GM21529 (cell line): ENCODE data around the gene SLC33A1.
A peak's percentile ranks its signal among the peaks of the same experiment; 100 is the strongest.
"Not testable (repeated sequence)": the region's sequence is repeated elsewhere in the genome, so short reads cannot be mapped to it uniquely, and the experiment has no call there.

ENCODE experiments used
- ATAC-seq: cut with Tn5 transposase; IDR thresholded peaks from one replicate; pipeline ENCODE4 v1.9.1; 2021; ENCODE audit not compliant: unreplicated experiment

The SLC33A1 gene

GRCh38 chr3:155862290-155862982 is 8.2 kb upstream of the SLC33A1 start:
- ATAC-seq = not testable (repeated sequence)

DNA sequence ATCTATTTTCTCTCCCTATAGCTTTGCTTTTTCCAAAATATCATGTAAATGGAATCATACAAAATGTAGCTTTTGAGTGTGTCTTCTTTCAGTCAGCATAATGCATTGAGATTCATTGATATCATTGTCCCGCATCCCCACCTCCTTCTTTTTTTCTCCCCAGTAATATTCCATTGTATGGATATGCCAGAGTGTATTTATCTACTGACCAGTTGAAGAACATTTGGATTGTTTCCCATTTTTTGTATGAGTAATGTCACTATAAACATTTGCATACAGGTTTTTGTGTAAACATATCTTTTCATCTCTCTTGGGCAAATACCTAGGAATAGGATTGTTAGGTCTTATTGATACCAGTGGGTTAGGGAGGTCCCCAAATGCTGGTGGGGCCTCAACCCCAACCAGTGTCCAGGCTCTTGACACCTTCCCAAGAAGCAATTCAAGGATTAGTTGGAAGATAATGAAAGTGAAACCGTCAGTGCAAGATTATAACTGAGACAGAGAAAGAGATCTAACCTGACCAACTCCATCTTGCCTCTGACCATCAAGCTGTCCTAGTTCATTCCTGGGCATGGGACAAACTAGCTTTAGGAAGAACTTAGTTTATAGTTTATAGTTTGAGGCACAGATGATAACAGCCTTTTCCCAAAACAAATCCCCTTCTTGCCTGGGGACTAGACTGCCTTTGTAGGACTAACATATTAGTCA is 7.4 kb upstream of the SLC33A1 start:
- ATAC-seq = no peak

GRCh38 chr3:155860424-155860823 is 6.2 kb upstream of the SLC33A1 start:
- ATAC-seq = not testable (repeated sequence)

DNA sequence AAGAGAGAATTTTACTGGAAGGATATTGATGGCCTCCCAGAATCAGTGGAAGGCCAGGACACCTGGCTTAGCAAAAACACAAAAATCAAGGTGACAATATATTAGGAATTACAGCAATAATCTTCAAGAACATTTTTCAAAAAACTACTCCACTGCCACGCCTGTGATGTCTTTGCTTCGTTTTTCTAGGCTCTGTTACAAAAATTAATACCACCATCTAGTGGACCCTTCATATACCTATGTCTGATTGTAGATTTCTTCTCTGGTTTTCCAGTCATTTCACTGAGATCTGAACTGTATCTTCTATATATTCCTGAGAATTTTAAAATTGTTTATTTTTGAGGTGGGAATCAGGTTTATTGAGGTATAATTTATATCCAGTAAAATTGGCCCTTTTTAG is 5.6 kb upstream of the SLC33A1 start:
- ATAC-seq = peak; percentile 48

DNA sequence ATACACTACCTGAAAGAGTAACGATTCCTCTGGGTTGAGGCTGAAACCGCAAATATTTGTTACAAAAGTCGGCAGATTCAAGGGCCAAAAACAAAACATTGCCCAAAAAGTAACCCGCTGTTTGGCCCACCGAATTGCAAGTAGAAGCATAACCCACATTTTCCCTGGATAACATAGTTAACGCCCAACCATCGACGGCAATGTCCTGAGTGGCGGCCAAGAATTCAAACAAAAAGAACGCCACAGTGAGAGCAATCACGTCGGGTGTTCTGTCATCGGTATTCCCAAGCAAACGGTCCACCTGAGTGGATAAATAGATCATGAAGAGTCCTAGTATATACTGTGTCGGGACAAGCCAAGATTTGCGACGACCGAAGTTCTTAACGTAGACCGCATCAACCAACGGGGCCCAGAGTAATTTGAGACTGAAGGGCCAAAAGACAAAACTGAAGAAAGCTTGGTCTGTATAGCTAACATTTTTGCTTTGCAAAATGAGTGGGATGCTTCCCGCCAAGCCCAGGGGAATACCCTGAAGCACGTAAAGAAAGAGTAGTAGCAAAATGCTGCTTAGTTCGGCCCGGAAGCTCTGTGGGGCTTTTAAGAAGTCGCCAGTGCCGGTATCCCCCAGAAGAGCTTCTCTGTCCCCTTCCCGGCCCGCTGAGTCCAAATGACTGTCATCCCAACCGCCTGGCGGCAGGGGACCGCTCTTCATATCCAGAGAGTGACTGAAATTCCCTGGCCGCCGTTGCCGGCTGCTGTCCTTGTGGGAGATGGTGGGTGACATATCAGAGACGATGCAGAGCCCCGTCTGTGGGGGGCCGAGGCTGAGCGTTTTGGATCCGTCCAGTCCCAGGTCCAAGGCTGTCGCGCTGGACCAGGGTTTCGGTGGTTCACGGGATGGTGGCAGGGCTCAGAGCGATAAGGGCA is 750 bp downstream of the SLC33A1 start:
- ATAC-seq = peak; percentile 10

DNA sequence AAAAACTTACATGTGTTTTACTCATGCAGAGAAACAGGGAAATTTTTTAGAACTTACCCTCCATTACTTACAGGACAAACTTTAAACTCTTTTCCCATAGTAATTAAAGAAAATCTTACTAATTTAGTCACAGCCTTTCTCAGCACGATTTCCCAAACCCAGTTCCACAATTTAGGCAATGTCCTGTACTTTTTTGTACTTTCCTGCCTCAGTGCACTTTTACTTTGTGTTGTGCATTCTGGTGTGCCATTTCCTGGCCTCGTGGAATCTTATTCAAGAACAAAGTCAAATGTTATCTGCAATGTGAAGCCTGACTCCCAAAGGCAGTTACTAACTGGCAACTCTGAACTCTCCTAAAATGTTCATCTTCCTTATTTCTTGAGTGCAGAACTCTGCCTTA is 1.9 kb downstream of the SLC33A1 start:
- ATAC-seq = no peak

- ATAC-seq = not testable (repeated sequence)
Observed at GRCh38 chr3:155849404-155849803, 4.8 kb downstream of the SLC33A1 start.

- ATAC-seq = no peak
Observed at GRCh38 chr3:155847993-155848392, 6.2 kb downstream of the SLC33A1 start.

DNA sequence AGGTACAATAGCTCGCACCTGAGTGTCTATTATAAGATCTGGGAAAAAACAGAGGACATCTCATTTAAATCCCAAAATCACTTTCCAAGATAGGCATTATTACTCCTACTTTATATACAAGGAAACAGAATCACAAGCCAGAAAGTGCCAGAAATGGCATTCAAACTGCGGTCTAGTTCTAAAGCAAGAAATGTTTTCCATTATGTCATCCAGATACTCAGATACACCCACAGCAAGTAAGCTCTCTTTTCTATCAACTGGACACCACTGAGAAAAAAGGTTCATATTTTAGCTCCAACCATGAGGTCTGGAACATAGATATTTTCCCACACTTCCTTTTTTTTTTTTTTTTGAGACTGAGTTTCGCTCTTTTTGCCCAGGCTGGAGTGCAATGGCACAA is 8.1 kb downstream of the SLC33A1 start:
- no peak for ATAC-seq

DNA sequence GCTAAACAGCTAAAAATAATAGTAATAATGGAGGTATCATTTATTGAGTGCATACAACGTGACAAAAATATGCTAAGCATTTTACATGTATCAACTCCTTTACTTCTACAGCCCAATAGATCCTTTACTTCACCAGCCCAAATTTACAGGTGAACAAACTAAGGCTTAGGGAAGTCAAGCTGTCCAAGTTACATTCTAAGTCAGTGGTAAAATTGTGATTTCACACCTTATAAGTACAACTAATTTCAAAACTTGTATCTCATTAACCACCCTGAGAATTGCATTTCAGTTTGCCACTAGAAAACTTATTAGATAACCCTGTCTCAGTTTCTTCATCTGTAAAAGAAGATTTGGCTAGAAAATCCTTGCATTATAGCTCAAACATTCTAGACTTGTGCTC is 10.7 kb downstream of the SLC33A1 start:
- peak; percentile 40 for ATAC-seq

- no peak for ATAC-seq
Observed at GRCh38 chr3:155835341-155836071, 18.7 kb downstream of the SLC33A1 start.

GRCh38 chr3:155828490-155829098 is 25.6 kb downstream of the SLC33A1 start:
- not testable (repeated sequence) for ATAC-seq

DNA sequence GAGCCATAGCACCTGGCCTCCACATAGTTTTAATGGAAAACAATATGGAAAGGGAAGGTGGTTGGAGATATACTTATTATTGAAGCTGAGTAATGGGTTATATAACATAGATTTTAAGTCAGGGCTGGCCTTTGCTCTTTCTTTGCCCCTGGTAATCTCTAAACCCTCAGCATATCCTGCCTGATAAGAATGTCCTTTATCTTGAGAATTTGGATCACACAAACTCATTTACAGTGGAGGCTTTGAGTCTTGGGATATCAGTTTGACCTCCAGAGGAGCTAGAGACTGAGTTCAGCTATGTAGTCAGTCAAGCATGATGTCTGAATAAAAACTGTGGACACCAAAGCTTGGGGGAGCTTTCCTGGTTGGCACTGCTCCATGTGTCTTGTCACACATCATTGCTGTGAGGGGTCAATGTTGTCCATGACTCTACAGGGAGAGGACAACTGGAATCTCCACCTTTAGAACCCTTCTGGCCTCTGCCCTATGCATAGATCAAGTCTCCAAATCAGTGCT is 39.1 kb downstream of the SLC33A1 start:
- ATAC-seq = no peak

- ATAC-seq = not testable (repeated sequence)
Observed at GRCh38 chr3:155813224-155813623, 41.0 kb downstream of the SLC33A1 start.

GRCh38 chr3:155809181-155809580 is 45.0 kb downstream of the SLC33A1 start:
- ATAC-seq = no peak

- ATAC-seq = no peak
Observed at GRCh38 chr3:155807823-155808222, 46.4 kb downstream of the SLC33A1 start.

- ATAC-seq = peak; percentile 97
Observed at GRCh38 chr3:155805802-155806618, 48.2 kb downstream of the SLC33A1 start, which contains the start of gene C3orf33. Gene C3orf33 (minus strand): TSS chr3:155806278. CDS start chr3:155806252, 26 bp downstream.

DNA sequence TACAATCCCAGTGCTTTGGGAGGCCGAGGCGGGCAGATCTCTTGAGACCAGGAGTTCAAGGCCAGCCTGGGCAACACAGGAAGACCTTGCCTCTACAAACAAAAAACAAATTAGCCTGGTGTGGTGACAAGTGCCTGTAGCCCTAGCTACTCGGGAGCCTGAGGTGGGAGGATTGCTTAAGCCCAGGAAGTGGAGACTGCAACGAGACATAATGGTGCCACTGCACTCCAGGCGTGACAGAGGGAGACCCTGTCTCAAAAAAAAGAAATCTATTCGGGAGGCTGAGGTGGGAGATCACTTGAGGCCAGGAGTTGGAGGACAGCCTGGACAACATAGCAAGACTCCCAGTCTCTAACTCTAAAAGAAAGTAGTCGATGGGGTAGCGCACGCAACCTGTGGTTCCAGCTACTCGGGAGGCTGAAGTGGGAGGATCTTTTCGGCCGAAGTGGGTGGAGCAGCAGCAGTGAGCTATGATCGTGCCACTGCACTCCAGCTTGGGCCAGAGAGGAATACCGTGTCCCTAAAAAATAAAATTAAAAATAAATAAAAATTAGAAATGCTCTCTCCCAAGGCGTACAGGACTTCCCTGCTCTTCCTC is 48.9 kb downstream of the SLC33A1 start:
- peak; percentile 28 for ATAC-seq

DNA sequence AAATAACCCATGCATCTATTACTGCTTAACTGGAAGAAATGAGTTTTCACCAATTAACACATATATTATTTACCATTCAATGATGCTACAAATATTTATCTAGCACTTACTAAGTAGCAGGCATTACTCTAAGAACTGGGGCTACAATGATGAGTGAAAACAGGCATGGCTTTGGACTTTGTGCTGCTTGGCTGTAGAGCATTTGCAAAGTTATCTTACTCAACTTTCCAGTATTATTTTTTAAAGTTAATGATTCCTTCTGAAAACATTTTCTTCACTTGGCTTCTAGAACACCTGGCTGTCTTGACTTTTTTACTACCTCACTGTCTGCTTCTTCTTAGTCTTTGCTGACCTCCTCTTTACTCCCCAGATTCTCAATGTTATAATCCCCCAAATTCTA is 49.9 kb downstream of the SLC33A1 start:
- ATAC-seq = no peak
